Skeletal muscle satellite cell (primary cell): Measurements from ENCODE around the gene ASPSCR1.

Experiments used
- H3K27me3 ChIP-seq: 2 replicates; pipeline ENCODE4 v1.7.0; 2013; ENCODE audit warnings: low read length; ENCODE audit not compliant: control insufficient read depth, insufficient read depth
- H3K36me3 ChIP-seq: 2 replicates; pipeline ENCODE4 v1.7.0; 2013; ENCODE audit warnings: mild to moderate bottlenecking, control low read depth, low read length; ENCODE audit not compliant: insufficient read depth
- H3K4me1 ChIP-seq: 2 replicates; pipeline ENCODE4 v1.7.0; 2013; ENCODE audit warnings: low read length; ENCODE audit not compliant: control insufficient read depth, insufficient read depth
- H3K4me2 ChIP-seq: 2 replicates; pipeline ENCODE4 v1.7.0; 2013; ENCODE audit warnings: mild to moderate bottlenecking, low read length
- H3K4me3 ChIP-seq: 2 replicates; pipeline ENCODE4 v1.7.0; 2013; ENCODE audit warnings: low read length
- H3K9ac ChIP-seq: 2 replicates; pipeline ENCODE4 v1.7.0; 2013; ENCODE audit warnings: mild to moderate bottlenecking, low read depth, low read length, moderate library complexity
- H3K9me3 ChIP-seq: replicated peaks from 2 replicates; pipeline ENCODE4 v1.7.0; 2013; ENCODE audit warnings: mild to moderate bottlenecking, control low read depth, low read length

ASPSCR1 gene

GRCh38 chr17:82056729-82057621 is 79.5 kb downstream of the ASPSCR1 start:
- peaks cover 76% of the 10 kb centered on the region for H3K36me3 ChIP-seq

GRCh38 chr17:82058230-82058854 is 80.9 kb downstream of the ASPSCR1 start:
- Histone ChIP-seq H3K36me3 (peaks cover 81% of the 10 kb centered on the region), H3K9me3 (no peaks in the 10 kb centered on the region), H3K4me3 (no peak overlapping the region), H3K4me1 (peaks cover 3% of the 10 kb centered on the region), H3K9ac (no peak overlapping the region), H3K27me3 (no peaks in the 10 kb centered on the region), H3K4me2 (no peak overlapping the region)

More at GRCh38 chr17:82056729-82057621, 79.5 kb downstream of the ASPSCR1 start:
- Histone ChIP-seq H3K9ac (no peak overlapping the region), H3K4me3 (no peak overlapping the region), H3K4me1 (peaks cover 12% of the 10 kb centered on the region), H3K4me2 (no peak overlapping the region), H3K9me3 (no peaks in the 10 kb centered on the region), H3K27me3 (no peaks in the 10 kb centered on the region)

- peaks cover 79% of the 10 kb centered on the region for H3K36me3 ChIP-seq
- H3K27me3 ChIP-seq = no peaks in the 10 kb centered on the region
- H3K9ac ChIP-seq = no peak overlapping the region
- H3K4me2 ChIP-seq = no peak overlapping the region
- no peaks in the 10 kb centered on the region for H3K9me3 ChIP-seq
- no peak overlapping the region for H3K4me3 ChIP-seq
- peaks cover under 1% of the 10 kb centered on the region for H3K4me1 ChIP-seq
Measured at GRCh38 chr17:82058855-82059249, 81.4 kb downstream of the ASPSCR1 start.

GRCh38 chr17:82059272-82060000 is 82.0 kb downstream of the ASPSCR1 start:
- Histone ChIP-seq H3K4me3 (no peak overlapping the region), H3K9ac (no peak overlapping the region), H3K36me3 (peaks cover 74% of the 10 kb centered on the region), H3K9me3 (no peaks in the 10 kb centered on the region), H3K27me3 (no peaks in the 10 kb centered on the region), H3K4me2 (no peak overlapping the region), H3K4me1 (peaks cover 6% of the 10 kb centered on the region)

GRCh38 chr17:82060001-82060380 is 82.6 kb downstream of the ASPSCR1 start:
- Histone ChIP-seq H3K4me1 (peaks cover 12% of the 10 kb centered on the region), H3K36me3 (peaks cover 69% of the 10 kb centered on the region), H3K4me3 (no peak overlapping the region), H3K9me3 (no peaks in the 10 kb centered on the region), H3K27me3 (no peaks in the 10 kb centered on the region), H3K9ac (no peak overlapping the region), H3K4me2 (no peak overlapping the region)

GRCh38 chr17:82060614-82061013 is 83.2 kb downstream of the ASPSCR1 start:
- Histone ChIP-seq H3K4me3 (no peak overlapping the region), H3K9ac (no peak overlapping the region), H3K36me3 (peaks cover 65% of the 10 kb centered on the region)

GRCh38 chr17:82061047-82061925 is 83.9 kb downstream of the ASPSCR1 start:
- no peak overlapping the region for H3K9ac ChIP-seq
- no peaks in the 10 kb centered on the region for H3K9me3 ChIP-seq
- H3K36me3 ChIP-seq = peaks cover 58% of the 10 kb centered on the region
- H3K4me2 ChIP-seq = no peak overlapping the region
- no peak overlapping the region for H3K4me3 ChIP-seq
- peaks cover 19% of the 10 kb centered on the region for H3K4me1 ChIP-seq
- H3K27me3 ChIP-seq = no peaks in the 10 kb centered on the region

More at GRCh38 chr17:82060614-82061013, 83.2 kb downstream of the ASPSCR1 start:
- no peak overlapping the region for H3K4me2 ChIP-seq
- H3K9me3 ChIP-seq = no peaks in the 10 kb centered on the region
- H3K4me1 ChIP-seq = peaks cover 13% of the 10 kb centered on the region
- no peaks in the 10 kb centered on the region for H3K27me3 ChIP-seq

- H3K9me3 ChIP-seq = no peaks in the 10 kb centered on the region
- H3K36me3 ChIP-seq = peaks cover 48% of the 10 kb centered on the region
- H3K4me3 ChIP-seq = no peak overlapping the region
- H3K27me3 ChIP-seq = no peaks in the 10 kb centered on the region
- peaks cover 21% of the 10 kb centered on the region for H3K4me1 ChIP-seq
- no peak overlapping the region for H3K4me2 ChIP-seq
- no peak overlapping the region for H3K9ac ChIP-seq
Measured at GRCh38 chr17:82062076-82062983, 84.9 kb downstream of the ASPSCR1 start.

GRCh38 chr17:82062984-82063368 is 85.5 kb downstream of the ASPSCR1 start:
- Histone ChIP-seq H3K4me3 (no peak overlapping the region), H3K9ac (no peak overlapping the region), H3K9me3 (no peaks in the 10 kb centered on the region), H3K36me3 (peaks cover 41% of the 10 kb centered on the region), H3K4me1 (peaks cover 21% of the 10 kb centered on the region), H3K4me2 (no peak overlapping the region), H3K27me3 (no peaks in the 10 kb centered on the region)
